Skeletal muscle satellite cell (primary cell): ENCODE results near the gene RAD50.
"Not testable (repeated sequence)": the region's sequence is repeated elsewhere in the genome, so short reads cannot be mapped to it uniquely, and the experiment has no call there.

Experiments
- H3K27me3 ChIP-seq: 2 replicates; pipeline ENCODE4 v1.7.0; 2013; ENCODE audit warnings: low read length; ENCODE audit not compliant: control insufficient read depth, insufficient read depth
- H3K36me3 ChIP-seq: 2 replicates; pipeline ENCODE4 v1.7.0; 2013; ENCODE audit warnings: mild to moderate bottlenecking, control low read depth, low read length; ENCODE audit not compliant: insufficient read depth
- H3K4me1 ChIP-seq: 2 replicates; pipeline ENCODE4 v1.7.0; 2013; ENCODE audit warnings: low read length; ENCODE audit not compliant: control insufficient read depth, insufficient read depth
- H3K4me2 ChIP-seq: 2 replicates; pipeline ENCODE4 v1.7.0; 2013; ENCODE audit warnings: mild to moderate bottlenecking, low read length
- H3K4me3 ChIP-seq: 2 replicates; pipeline ENCODE4 v1.7.0; 2013; ENCODE audit warnings: low read length
- H3K9ac ChIP-seq: 2 replicates; pipeline ENCODE4 v1.7.0; 2013; ENCODE audit warnings: mild to moderate bottlenecking, low read depth, low read length, moderate library complexity
- H3K9me3 ChIP-seq: replicated peaks from 2 replicates; pipeline ENCODE4 v1.7.0; 2013; ENCODE audit warnings: mild to moderate bottlenecking, control low read depth, low read length

RAD50 gene

DNA sequence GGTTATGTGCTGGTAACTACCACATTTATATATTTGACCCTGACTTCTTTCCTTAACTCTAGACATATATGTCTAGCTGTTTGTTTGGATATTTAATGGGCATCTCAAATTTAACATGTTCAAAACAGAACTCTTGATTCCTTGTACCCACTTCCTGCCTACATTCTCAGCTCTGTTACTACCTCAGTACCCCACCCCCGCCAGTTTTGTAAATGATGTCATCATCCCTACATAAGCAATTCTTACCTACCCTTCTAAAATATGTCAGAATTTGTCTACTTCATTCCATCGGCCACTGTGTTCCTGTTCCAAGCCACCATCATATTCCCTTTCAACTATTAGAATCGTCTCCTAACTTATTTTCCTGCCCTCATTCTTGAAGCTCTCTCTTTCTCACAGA is 4.8 kb downstream of the RAD50 start:
- no peak overlapping the region for H3K9ac ChIP-seq
- H3K4me2 ChIP-seq, result no peak overlapping the region
- no peak overlapping the region for H3K4me3 ChIP-seq
- H3K9me3 ChIP-seq, result no peaks in the 10 kb centered on the region
- no peaks in the 10 kb centered on the region for H3K27me3 ChIP-seq
- H3K4me1 ChIP-seq, result peaks cover 10% of the 10 kb centered on the region
- peaks cover 36% of the 10 kb centered on the region for H3K36me3 ChIP-seq

DNA sequence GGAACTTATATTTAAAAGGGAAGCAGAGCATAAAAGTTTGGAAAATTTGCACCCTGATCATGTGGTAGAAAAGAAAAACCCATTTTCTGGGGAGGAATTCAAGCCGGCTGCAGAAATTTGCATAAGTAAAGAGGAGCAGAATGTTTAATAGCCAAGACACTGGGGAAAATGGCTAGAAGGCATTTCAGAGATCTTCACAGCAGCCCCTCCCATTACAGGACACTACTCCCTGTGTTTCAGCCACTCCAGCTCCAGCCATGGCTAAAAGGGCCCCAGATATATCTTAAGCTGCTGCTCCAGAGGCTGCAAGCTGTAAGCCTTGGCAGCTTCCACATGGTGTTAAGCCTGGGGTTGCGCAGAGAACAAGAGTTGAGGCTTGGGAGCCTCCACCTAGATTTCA is 7.8 kb downstream of the RAD50 start:
- not testable (repeated sequence) for H3K4me1 ChIP-seq, H3K9me3 ChIP-seq, H3K9ac ChIP-seq, H3K4me3 ChIP-seq, H3K4me2 ChIP-seq, H3K27me3 ChIP-seq
- H3K36me3 ChIP-seq, result peaks cover 44% of the 10 kb centered on the region

DNA sequence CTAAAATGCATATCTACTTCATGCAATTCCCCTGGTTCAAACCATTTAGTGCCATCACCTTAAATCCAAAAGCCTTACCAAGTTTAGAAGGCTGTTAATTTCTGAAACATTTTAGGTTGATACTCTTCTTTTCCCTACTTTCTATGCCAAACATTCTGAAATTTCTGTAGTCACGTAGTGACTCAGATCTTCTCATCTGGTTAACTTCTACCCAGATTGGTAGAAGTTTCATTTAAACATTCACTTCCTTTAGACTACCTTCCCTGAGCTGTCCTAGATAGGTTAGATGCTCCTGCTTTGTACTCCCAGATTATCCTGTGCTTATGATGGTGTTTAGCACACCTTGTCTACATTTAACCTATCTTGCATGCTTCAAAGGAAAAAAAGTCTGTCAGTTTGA is 9.9 kb downstream of the RAD50 start:
- peaks cover 36% of the 10 kb centered on the region for H3K36me3 ChIP-seq
- H3K27me3 ChIP-seq, result no peaks in the 10 kb centered on the region
- no peaks in the 10 kb centered on the region for H3K4me1 ChIP-seq
- no peak overlapping the region for H3K9ac ChIP-seq
- no peak overlapping the region for H3K4me3 ChIP-seq
- H3K9me3 ChIP-seq, result no peaks in the 10 kb centered on the region
- no peak overlapping the region for H3K4me2 ChIP-seq

DNA sequence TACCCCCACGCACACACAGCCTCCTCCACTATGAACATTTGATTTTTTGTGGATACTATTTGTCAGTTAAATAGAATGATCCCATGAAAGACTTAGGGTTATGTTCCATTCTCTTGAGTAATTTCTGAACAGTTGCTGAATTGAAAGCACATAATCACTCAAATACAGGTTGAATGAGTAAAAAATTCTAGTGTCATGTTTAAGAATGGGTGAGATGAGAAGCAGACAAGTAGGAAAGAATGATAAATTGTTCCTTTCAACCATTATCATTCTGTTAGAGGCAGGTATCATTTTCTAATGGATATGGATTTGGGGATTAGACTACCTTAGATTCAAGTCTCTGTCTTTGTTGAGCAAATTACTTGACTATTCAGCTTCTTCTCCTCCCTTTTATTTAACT is 19.3 kb downstream of the RAD50 start:
- Histone ChIP-seq H3K27me3 (no peaks in the 10 kb centered on the region), H3K9me3 (no peaks in the 10 kb centered on the region), H3K36me3 (peaks cover 23% of the 10 kb centered on the region), H3K4me3 (no peak overlapping the region), H3K4me2 (no peak overlapping the region), H3K9ac (no peak overlapping the region), H3K4me1 (no peaks in the 10 kb centered on the region)

DNA sequence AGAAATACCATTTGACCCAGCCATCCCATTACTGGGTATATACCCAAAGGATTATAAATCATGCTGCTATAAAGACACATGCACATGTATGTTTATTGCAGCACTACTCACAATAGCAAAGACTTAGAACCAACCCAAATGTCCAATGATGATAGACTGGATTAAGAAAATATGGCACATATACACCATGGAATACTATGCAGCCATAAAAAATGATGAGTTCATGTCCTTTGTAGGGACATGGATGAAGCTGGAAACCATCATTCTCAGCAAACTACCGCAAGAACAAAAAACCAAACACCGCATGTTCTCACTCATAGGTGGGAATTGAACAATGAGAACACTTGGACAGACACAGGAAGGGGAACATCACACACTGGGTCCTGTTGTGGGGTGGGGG is 27.8 kb downstream of the RAD50 start:
- not testable (repeated sequence) for H3K9me3 ChIP-seq, H3K4me1 ChIP-seq, H3K4me3 ChIP-seq, H3K27me3 ChIP-seq, H3K4me2 ChIP-seq, H3K9ac ChIP-seq
- peaks cover 22% of the 10 kb centered on the region for H3K36me3 ChIP-seq

DNA sequence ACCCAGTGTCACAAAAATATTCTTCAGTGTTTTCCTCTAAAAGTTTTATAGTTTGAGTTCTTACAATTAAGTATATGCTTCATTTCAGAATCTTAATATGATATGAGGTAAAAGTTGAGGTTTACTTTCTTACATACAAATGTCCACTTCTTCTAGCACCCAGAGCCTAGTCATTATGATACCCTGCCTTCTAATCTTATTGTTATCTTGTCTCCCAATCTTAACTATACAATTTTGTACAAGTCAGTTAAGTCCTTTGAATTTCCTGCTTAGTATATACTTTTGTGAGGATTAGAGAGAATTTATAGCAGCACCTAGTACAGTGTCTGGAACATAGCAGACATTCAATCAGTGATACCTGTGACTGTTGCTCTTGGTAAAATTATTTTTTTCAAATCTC is 29.3 kb downstream of the RAD50 start:
- H3K4me2 ChIP-seq, result no peak overlapping the region
- no peak overlapping the region for H3K4me3 ChIP-seq
- no peaks in the 10 kb centered on the region for H3K27me3 ChIP-seq
- H3K9ac ChIP-seq, result no peak overlapping the region
- no peaks in the 10 kb centered on the region for H3K9me3 ChIP-seq
- H3K36me3 ChIP-seq, result peaks cover 26% of the 10 kb centered on the region
- H3K4me1 ChIP-seq, result no peaks in the 10 kb centered on the region

DNA sequence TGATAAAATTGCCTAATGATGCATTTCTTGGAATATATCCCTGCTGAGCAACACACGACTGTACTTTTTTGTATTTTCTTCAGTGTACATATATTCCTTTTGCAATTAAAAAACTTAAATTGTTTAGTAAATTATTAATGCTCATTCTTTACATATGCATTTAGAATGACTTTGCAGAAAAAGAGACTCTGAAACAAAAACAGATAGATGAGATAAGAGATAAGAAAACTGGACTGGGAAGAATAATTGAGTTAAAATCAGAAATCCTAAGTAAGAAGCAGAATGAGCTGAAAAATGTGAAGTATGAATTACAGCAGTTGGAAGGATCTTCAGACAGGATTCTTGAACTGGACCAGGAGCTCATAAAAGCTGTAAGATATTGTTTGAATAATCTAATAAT is 32.7 kb downstream of the RAD50 start:
- Histone ChIP-seq H3K4me1 (no peaks in the 10 kb centered on the region), H3K4me3 (no peak overlapping the region), H3K27me3 (no peaks in the 10 kb centered on the region)

DNA sequence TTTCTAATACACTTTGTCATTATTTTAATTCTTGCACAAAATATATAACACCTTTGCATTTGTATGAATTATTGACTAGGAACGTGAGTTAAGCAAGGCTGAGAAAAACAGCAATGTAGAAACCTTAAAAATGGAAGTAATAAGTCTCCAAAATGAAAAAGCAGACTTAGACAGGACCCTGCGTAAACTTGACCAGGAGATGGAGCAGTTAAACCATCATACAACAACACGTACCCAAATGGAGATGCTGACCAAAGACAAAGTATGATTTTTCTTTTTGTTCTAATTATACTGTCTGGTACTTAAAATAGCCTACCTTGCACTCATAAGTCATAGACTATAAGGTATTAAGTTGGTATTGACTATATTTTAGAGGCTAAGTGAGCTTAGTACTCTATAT is 34.4 kb downstream of the RAD50 start:
- no peaks in the 10 kb centered on the region for H3K4me1 ChIP-seq
- no peak overlapping the region for H3K4me2 ChIP-seq
- no peaks in the 10 kb centered on the region for H3K27me3 ChIP-seq
- H3K9ac ChIP-seq, result no peak overlapping the region
- no peaks in the 10 kb centered on the region for H3K9me3 ChIP-seq
- H3K4me3 ChIP-seq, result no peak overlapping the region
- peaks cover 52% of the 10 kb centered on the region for H3K36me3 ChIP-seq

More for the DNA sequence above, 32.7 kb downstream of the RAD50 start:
- Histone ChIP-seq H3K36me3 (peaks cover 46% of the 10 kb centered on the region), H3K9me3 (no peaks in the 10 kb centered on the region), H3K9ac (no peak overlapping the region), H3K4me2 (no peak overlapping the region)

DNA sequence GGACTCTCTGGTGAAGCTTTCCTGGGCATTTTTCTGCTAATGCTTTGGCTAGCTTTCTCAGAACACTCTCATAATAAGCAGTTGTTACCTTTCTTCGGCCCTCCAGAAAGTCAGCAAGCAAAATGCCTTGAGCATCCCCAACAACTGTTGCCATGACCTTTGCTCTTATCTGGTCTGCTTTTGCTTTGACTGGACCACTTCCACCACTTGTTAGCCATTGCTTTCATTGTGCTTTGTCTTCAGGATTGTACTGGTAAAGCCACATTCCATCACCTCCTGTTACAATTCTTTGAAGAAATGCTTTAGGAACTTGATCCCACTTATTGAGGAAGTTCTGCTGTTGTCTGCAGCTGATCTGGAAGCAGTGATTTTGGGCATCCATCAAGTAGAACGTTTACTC is 35.7 kb downstream of the RAD50 start:
- Histone ChIP-seq H3K36me3 (peaks cover 62% of the 10 kb centered on the region), H3K4me2 (no peak overlapping the region)

DNA sequence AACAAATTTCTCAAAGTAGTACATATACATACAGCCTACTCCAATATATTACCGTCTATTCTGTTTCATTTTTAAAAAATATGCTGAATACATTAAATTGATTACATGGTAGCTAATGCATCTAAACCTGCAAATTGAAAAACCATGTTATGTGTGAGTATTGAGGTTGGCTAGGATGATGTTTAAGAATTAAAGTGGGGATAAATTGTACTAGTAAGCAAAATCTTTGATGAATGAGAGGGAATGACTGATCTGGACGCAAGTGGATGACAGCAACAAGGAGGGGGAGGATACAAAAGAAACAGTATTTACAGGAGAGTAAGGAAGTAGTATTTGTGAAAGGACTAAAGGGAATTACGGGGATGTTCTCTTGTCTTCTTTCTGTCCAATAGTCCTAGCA is 37.4 kb downstream of the RAD50 start:
- Histone ChIP-seq H3K36me3 (peaks cover 61% of the 10 kb centered on the region), H3K4me2 (no peak overlapping the region), H3K4me3 (no peak overlapping the region), H3K27me3 (no peaks in the 10 kb centered on the region), H3K9me3 (no peaks in the 10 kb centered on the region), H3K4me1 (no peaks in the 10 kb centered on the region), H3K9ac (no peak overlapping the region)

More for the DNA sequence above, 35.7 kb downstream of the RAD50 start:
- H3K9ac ChIP-seq, result no peak overlapping the region
- no peaks in the 10 kb centered on the region for H3K27me3 ChIP-seq
- no peaks in the 10 kb centered on the region for H3K4me1 ChIP-seq
- no peaks in the 10 kb centered on the region for H3K9me3 ChIP-seq
- H3K4me3 ChIP-seq, result no peak overlapping the region

DNA sequence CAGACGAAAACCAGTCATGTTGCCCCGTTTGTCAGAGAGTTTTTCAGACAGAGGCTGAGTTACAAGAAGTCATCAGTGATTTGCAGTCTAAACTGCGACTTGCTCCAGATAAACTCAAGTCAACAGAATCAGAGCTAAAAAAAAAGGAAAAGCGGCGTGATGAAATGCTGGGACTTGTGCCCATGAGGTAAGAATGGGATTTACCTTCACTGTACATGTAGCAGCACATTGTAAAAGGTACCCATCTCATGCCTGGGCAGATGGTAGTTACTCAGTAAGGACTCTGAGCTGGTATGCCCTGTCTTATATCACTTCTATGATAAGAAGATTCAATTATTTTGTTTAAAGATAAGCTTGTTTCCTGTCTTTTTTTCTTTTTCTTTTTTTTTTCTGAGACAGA is 38.8 kb downstream of the RAD50 start:
- Histone ChIP-seq H3K27me3 (no peaks in the 10 kb centered on the region), H3K4me2 (no peak overlapping the region), H3K9me3 (no peaks in the 10 kb centered on the region), H3K9ac (no peak overlapping the region), H3K4me3 (no peak overlapping the region), H3K4me1 (peaks cover 4% of the 10 kb centered on the region), H3K36me3 (peaks cover 58% of the 10 kb centered on the region)

DNA sequence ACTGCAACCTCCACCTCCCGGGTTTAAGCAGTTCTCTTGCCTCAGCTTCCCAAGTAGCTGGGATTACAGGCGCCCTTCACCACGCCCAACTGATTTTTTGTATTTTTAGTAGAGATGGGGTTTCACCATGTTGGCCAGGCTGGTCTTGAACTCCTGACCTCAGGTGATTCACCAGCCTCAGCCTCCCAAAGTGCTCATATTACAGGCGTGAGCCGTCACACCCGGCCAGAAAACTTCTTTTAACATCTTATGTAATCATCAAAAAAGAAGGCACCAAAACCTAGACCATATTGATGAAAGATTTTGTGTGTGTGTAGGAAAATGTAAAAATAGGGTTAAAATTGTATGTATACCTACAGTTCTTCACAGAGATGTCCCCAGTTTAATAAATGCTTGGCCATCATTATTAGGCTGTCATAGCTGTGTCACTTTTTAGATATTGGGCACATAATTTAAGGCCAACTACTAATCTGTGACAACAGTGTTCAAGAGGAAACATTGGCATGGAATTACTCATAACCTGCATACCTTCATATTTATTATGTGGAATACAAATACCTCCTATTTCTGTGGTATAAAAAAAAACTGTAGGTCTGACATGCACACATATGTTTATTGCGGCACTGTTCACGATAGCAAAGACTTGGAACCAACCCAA is 44.4 kb downstream of the RAD50 start:
- Histone ChIP-seq H3K4me2 (peak overlapping the region; percentile 43), H3K9me3 (no peaks in the 10 kb centered on the region), H3K9ac (no peak overlapping the region), H3K36me3 (peaks cover 41% of the 10 kb centered on the region), H3K27me3 (no peaks in the 10 kb centered on the region), H3K4me3 (no peak overlapping the region), H3K4me1 (peaks cover 12% of the 10 kb centered on the region)
